GM12878 (cell line): ENCODE data around the gene PLCB2.

Source experiments
- CTCF ChIP-seq, 3 experiments: IDR thresholded peaks in 2 of 3; conservative IDR thresholded peaks in 1 of 3; 2 replicates each; pipeline ENCODE4 v1.5.1; 2011; ENCODE audit warnings: low read depth in 3 of 3, low read length in 3 of 3, mild to moderate bottlenecking in 3 of 3, control low read depth in 2 of 3, moderate library complexity in 2 of 3, inconsistent platforms in 1 of 3, mixed read lengths in 1 of 3; ENCODE audit not compliant: control insufficient read depth in 2 of 3, insufficient read depth in 1 of 3; ENCODE audit errors: extremely low read depth in 1 of 3
- JUNB ChIP-seq: IDR thresholded peaks from 2 replicates; pipeline ENCODE4 v1.6.1; 2016; ENCODE audit warnings: antibody characterized with exemption, mild to moderate bottlenecking

DNA sequence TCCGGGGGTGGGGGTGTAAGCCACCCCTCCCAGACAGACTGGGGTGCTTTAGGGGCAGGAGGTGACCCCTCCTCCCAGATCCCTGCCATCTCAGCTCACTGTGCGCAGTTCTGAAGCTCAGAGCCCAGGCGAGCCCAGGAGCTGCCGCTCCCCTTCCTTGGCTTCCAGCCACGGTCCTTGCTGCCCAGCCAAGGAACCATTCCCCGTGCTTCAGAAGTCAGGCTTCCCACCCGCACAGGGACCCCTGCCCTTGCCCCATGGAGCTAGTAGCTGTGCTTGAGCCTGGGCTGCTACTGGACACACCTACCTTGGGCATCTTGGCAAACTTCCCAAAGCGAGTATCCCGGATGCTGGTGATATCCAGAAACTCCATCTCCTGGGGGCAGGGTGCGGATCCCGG lies 4.8 kb downstream of the PLCB2 start:
- TF ChIP-seq JUNB (no peak), CTCF (IDR thresholded peaks at IDR 0.05 in 2 of 3, conservative IDR thresholded peaks at IDR 0.05 in 1 of 3; ENCODE audit: control insufficient read depth in 2 of 3, extremely low read depth in 1 of 3, insufficient read depth in 1 of 3, low read depth in 3 of 3, low read length in 3 of 3) (no peak)
